Globus pallidus (tissue), 1 donor: ENCODE results near the gene TEX50.
"Not testable (repeated sequence)": the region's sequence is repeated elsewhere in the genome, so short reads cannot be mapped to it uniquely, and the experiment has no call there.

Source experiments
- DNase-seq: peaks from one replicate; pipeline ENCODE4 v3.0.0-alpha.2; 2015; ENCODE audit warnings: low spot score

Gene TEX50, protein sequence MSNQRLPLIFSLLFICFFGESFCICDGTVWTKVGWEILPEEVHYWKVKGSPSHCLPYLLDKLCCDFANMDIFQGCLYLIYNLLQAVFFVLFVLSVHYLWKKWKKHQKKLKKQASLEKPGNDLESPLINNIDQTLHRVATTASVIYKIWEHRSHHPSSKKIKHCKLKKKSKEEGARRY

DNA sequence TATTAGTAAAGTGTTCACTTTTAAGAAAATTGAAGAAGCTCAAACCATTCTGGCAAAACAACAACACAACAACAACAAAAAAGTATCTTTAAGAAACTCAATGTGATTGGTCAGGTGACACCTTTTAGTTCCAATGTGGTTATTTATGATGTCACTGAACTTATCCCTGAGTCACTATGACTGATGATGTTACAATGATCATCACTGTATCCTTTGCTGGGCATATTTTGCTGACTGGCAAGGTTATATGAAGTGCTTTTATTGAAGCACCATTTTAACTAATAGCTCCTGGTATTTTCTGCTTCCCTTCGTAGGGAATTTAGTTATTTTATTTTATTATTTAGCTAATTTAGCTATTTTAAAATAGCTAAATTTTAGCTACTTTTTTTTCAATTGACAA is at the start of gene TEX50:
Gene TEX50, plus strand, starts transcription at position 223 of the 400 bp plus-strand sequence. CDS start 184 bp downstream, outside the sequence.
- no peak for DNase-seq

- DNase-seq: no peak
Measured at GRCh38 chr1:173590557-173590956, 44.6 kb upstream of the TEX50 start.

DNA sequence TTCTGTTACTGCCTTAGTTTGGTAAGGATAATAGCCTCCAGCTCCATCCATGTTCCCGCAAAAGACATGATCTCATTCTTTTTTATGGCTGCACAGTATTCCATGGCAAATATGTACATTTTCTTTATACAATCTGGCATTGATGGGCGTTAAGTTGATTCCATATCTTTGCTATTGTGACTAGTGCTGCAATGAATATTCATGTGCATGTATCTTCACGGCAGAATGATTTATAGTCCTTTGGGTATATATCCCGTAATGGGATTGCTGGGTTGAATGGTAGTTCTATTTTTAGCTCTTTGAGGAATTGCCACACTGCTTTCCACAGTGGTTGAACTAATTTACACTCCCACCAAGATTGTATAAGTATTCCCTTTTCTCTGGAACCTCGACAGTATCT is 44.0 kb upstream of the TEX50 start:
- DNase-seq: not testable (repeated sequence)

GRCh38 chr1:173596097-173596825 is 38.9 kb upstream of the TEX50 start:
- DNase-seq: no peak

DNA sequence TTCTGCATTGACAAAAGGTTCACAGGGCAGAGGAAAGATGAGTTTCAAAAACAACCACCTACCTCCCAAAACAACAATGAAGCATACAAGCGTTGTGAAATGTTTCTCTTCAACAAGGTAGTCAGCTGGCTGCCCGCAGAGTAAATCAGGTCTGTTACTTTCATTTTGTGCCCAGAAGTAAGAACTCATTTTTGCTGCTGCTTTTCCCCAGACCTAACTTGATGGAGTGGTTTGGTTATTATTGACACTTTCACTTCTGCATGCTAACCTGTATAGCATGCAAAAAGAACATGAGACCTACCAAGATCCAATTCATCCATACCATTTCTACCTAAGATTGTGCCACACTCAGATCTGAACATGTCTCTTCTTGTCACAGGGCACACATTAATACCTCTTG is 33.5 kb upstream of the TEX50 start:
- DNase-seq: no peak

DNA sequence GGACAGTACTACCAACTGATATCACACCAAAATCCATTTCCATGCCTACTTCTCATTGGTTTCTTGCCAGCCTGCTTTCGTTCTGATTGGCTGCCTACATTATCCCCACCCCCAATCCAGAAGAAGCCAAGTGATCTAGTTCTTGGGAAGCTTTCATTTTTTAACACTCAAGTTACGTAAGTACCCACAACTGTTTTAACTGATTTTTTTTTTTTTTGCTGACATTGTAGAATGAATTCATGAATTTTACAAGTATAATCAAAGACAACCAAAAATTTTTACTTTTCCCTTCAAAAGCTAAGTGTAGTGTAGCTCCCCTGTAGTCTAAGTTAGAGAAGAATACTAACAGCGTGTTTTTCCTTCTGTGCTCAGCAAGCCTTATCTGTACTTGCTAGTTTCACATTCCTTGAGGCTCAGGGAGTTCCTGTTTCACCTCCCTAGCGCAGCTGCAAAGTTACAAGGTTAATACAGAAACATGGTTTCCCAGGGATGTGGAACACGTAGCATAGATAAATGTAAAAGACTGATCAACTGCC is 32.0 kb upstream of the TEX50 start, which contains the start of gene SLC9C2:
Gene SLC9C2, minus strand, starts transcription at position 17 of the 536 bp plus-strand sequence. CDS start 1,296 bp downstream, outside the sequence.
- DNase-seq: peak; percentile 38

DNA sequence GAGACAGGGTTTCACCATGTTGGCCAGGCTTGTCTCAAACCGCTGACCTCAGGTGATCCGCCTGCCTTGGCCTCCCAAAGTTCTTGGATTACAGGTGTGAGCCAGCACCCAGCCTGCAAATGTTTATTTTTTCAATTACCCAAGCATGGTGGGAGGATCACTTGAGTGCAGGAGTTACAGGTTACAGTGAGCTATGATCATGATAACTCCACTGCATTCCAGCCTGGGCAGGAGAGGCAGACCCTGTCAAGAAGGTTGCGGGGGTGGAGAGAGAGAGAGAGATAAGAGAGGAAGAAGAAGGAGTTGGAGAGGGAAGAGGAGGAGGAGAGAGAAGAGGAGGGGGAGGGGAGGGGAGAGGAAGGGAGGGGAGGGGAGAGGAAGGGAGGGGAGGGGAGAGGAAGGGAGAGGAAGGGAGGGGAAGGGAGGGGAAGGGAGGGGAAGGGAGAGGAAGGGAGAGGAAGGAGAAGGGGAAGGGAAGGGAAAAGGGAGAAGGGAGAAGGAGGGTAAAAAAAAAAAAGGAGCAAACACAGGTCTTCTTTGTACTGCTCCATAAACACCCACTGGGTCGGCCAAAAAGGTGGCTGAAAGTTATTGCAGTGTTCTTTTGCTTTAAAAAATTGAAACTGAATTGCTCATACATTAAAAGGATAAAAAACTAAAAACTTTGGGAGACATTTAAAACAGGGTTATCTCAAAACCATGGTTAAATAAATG is 26.5 kb upstream of the TEX50 start:
- no peak for DNase-seq

DNA sequence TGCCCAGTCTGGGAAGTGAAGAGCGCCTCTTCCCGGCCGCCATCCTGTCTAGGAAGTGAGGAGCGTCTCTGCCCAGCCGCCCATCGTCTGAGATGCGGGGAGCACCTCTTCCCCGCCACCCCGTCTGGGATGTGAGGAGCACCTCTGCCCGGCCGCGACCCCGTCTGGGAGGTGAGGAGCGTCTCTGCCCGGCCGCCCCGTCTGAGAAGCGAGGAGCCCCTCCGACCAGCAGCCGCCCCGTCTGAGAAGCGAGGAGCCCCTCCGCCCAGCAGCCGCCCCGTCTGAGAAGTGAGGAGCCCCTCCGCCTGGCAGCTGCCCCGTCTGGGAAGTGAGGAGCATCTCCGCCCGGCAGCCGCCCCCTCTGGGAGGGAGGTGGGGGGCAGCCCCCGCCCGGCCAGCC is 22.1 kb upstream of the TEX50 start:
- not testable (repeated sequence) for DNase-seq

GRCh38 chr1:173616859-173617258 is 18.3 kb upstream of the TEX50 start:
- no peak for DNase-seq

DNA sequence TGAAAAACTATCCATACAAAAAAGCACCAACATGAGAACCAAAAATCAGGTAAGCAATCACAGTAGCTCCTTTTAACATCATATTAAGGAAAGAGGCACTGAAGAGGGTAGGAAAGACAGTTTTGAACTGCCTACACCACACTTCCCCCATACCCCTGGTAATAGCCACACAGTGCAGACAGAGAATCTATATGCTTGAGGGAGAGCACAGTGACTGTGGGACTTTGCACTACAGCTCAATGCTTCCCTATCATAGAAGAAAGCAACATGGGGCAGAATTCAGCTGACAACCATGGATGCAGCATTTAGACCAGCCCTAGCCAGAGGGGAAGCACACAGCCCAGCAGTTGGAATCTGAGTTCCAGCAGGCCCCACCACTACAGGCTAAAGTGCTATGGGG is 7.9 kb upstream of the TEX50 start:
- DNase-seq: no peak

GRCh38 chr1:173628888-173629287 is 6.2 kb upstream of the TEX50 start:
- no peak for DNase-seq

GRCh38 chr1:173637236-173638042 is 2.3 kb downstream of the TEX50 start:
- not testable (repeated sequence) for DNase-seq

- no peak for DNase-seq
Measured at GRCh38 chr1:173638043-173639021, 3.2 kb downstream of the TEX50 start.

DNA sequence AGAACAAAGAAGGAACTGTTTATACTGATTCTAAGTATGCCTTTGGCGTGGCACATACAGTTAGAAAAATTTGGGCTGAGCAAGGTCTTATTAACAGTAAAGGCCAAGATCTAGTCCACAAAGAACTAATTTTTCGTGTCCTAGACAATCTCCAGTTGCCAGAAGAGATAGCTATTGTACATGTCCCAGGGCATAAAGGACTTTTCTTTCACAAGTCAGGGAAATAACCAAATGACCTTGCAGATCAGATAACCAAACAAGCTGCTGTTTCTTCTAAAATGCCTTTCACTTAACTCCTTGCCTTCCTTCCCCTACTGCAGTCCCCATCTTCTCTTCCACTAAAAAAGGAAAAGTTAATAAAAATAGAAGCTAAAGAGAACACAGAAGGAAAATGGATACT is 4.0 kb downstream of the TEX50 start:
- DNase-seq: no peak

DNA sequence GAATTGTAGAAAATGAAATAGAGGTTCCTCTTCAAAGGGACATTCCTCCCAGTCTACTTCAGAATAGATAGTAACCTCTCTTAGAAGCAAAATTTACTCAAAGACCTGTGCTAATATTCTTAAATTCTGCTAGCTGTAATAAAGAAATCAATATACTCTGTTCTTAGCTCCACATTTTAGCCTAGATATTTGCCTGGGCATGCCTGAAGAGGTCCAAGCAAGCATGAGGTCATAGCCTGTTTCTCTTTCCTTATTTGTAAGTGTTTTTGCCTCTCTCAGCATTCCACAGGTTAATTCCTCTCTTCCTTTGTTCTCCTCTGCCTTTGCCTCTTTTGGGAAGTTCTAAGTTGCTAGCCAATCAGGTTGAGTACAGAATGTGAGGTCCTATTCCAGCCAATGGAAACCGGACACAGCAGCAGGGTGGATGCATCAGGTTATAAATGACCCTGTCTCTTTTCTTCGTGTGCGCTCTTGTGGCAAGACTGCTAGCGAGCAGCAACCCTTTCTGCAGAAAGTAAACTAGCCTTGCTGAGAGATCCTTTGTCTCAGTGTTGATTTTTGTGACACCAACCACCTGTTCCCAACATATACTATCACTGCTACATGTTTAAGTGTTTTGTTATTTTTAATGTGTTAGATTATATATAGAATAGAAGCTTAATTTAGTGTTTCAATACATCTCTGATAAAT is 7.5 kb downstream of the TEX50 start:
- not testable (repeated sequence) for DNase-seq

GRCh38 chr1:173646656-173647055 is 11.5 kb downstream of the TEX50 start:
- DNase-seq: no peak

DNA sequence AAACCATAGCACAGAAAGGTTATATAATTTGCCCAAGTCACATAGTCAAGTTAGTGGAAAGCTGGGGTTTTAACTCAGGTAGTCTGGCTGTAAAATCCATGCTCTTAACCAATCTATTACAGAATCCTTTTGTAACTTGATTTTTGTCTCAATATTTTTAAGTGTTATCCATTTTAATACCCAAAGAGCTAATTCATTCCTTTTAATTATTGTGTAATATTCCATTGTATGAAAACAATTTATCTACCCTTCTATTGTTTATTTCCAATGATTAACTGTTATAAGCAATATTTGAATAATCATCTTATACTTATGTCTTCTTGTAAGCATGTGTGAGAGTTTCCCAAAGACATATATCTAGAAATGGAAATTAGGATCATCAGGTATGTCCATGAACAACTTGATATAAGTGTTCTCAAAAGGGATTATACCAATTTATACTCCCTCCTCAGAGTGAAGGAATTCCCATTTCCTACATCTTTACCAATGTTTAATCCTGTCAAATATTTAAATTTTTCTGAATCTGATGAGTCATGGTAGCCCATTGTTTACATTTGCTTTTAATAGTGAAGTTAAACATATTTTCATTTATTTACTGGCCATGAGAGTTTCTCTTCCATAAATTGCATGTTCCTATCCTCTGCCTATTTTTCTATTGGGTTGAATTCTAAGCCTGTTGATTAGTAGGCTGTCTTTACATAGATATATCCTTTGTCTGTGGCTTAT is 13.9 kb downstream of the TEX50 start:
- no peak for DNase-seq

- DNase-seq: no peak
Measured at GRCh38 chr1:173660306-173660705, 25.2 kb downstream of the TEX50 start.

GRCh38 chr1:173661271-173661670 is 26.1 kb downstream of the TEX50 start:
- DNase-seq: no peak
